Osteoblast (primary cell): ENCODE results near the gene CASP6. TPM values are rescaled to one million over a fixed set of nuclear protein-coding genes. Genes with fewer than 3 reads are reported as not detected.

Source experiments
- DNase-seq: peaks from one replicate; pipeline ENCODE4 v3.0.0; 2011; ENCODE audit warnings: low spot score, mixed read lengths; ENCODE audit not compliant: insufficient read length; ENCODE audit errors: missing footprints
- H2AFZ ChIP-seq: 2 replicates; pipeline ENCODE4 v1.6.0; 2011; ENCODE audit warnings: mild to moderate bottlenecking, low read length
- H3K27ac ChIP-seq: 2 replicates; pipeline ENCODE4 v1.5.1; 2011; ENCODE audit warnings: mild to moderate bottlenecking, low read depth, low read length, moderate library complexity
- H3K27me3 ChIP-seq: 2 replicates; pipeline ENCODE4 v1.6.0; 2012; ENCODE audit warnings: mild to moderate bottlenecking, control low read depth, inconsistent platforms, low read length, moderate library complexity; ENCODE audit not compliant: insufficient read depth
- H3K36me3 ChIP-seq: 2 replicates; pipeline ENCODE4 v1.5.1; 2011; ENCODE audit warnings: mild to moderate bottlenecking, low read length, control low read depth, moderate library complexity; ENCODE audit not compliant: insufficient read depth
- H3K4me1 ChIP-seq: 2 replicates; pipeline ENCODE4 v1.5.1; 2011; ENCODE audit warnings: mild to moderate bottlenecking, low read length, control low read depth, moderate library complexity; ENCODE audit not compliant: insufficient read depth
- H3K4me2 ChIP-seq: 2 replicates; pipeline ENCODE4 v1.6.0; 2011; ENCODE audit warnings: mild to moderate bottlenecking, low read length; ENCODE audit not compliant: insufficient read depth
- H3K4me3 ChIP-seq: fragments of 200-600 bp; sonication (generic); 3 replicates; pipeline ENCODE4 v1.5.1; 2012; ENCODE audit warnings: mild to moderate bottlenecking, low read length, inconsistent platforms; ENCODE audit not compliant: insufficient read depth
- H3K79me2 ChIP-seq: 2 replicates; pipeline ENCODE4 v1.6.0; 2012; ENCODE audit warnings: mild to moderate bottlenecking, low read length, control low read depth, inconsistent platforms; ENCODE audit not compliant: insufficient read depth
- H3K9me3 ChIP-seq: 2 replicates; pipeline ENCODE4 v1.5.1; 2011; ENCODE audit warnings: low read depth, low read length, control low read depth
- H4K20me1 ChIP-seq: 2 replicates; pipeline ENCODE4 v1.6.0; 2012; ENCODE audit warnings: mild to moderate bottlenecking, low read length, control low read depth; ENCODE audit not compliant: insufficient read depth
- total RNA-seq: library from RNA; depleted of rRNA; stranded (reverse); fragments of >200 nt; gene quantifications from 2 replicates; pipeline ENCODE4 v1.2.3, GENCODE V29; 2012
- TF ChIP-seq, protein P1 (sequence below): IDR thresholded peaks from 2 replicates; pipeline ENCODE4 v1.5.1; 2011; ENCODE audit warnings: mild to moderate bottlenecking, low read depth, low read length, moderate library complexity; ENCODE audit errors: extremely low read depth

The CASP6 gene
- total RNA-seq, 1 donor: 25.3 TPM

DNA sequence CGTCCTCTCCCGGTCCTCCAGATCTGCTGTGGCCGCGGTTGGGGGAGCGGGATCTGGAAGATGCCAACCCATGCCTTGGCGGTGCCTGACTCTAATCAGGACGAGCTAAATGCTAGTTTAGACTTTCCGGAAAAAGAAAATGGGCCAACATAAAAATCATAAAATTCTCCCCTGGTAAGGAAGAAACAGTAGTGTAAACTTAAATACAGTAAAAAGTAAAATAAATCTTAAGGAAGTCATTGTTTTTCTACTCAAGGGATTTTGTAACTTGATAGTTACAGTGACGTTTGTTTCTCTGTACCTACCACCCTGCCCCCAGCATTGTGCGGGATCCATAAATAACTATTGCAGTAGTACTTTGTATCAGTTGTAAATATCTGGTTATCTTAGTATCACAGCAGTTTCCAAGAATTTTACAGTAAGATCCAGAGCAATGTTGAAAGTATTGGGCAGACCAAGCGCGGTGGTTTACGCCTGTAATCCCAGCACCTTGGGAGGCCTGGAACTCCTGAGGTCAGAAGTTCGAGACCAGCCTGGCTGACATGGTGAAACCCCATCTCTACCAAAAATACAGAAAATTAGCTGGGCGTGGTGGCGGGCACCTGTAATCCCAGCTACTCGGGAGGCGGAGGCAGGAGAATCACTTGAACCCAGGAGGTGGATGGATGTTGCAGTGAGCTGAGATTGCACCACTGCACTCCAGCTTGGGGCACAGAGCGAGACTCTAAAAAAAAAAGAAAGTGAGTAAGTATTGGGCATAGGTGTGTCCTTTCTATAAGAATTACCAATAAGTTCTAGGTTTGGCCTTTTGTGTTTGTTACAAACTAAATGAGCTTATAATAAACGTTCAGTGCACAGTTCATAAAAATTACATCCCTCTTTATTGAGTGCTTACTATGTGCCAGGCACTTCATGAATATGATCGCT is 27.6 kb upstream of the CASP6 start:
- Histone ChIP-seq H3K27me3 (no peaks in the 10 kb centered on the region), H4K20me1 (peaks cover 9% of the 10 kb centered on the region), H3K27ac (peak overlapping the region; percentile 62), H3K4me2 (peak overlapping the region; percentile 92), H3K9me3 (no peaks in the 10 kb centered on the region), H3K4me3 (peak overlapping the region; percentile 78), H2AFZ (peak overlapping the region; percentile 91), H3K4me1 (peaks cover 16% of the 10 kb centered on the region), H3K36me3 (no peaks in the 10 kb centered on the region), H3K79me2 (peaks cover 10% of the 10 kb centered on the region)
- TF ChIP-seq, protein P1, sequence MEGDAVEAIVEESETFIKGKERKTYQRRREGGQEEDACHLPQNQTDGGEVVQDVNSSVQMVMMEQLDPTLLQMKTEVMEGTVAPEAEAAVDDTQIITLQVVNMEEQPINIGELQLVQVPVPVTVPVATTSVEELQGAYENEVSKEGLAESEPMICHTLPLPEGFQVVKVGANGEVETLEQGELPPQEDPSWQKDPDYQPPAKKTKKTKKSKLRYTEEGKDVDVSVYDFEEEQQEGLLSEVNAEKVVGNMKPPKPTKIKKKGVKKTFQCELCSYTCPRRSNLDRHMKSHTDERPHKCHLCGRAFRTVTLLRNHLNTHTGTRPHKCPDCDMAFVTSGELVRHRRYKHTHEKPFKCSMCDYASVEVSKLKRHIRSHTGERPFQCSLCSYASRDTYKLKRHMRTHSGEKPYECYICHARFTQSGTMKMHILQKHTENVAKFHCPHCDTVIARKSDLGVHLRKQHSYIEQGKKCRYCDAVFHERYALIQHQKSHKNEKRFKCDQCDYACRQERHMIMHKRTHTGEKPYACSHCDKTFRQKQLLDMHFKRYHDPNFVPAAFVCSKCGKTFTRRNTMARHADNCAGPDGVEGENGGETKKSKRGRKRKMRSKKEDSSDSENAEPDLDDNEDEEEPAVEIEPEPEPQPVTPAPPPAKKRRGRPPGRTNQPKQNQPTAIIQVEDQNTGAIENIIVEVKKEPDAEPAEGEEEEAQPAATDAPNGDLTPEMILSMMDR: no peak
- no peak for DNase-seq

DNA sequence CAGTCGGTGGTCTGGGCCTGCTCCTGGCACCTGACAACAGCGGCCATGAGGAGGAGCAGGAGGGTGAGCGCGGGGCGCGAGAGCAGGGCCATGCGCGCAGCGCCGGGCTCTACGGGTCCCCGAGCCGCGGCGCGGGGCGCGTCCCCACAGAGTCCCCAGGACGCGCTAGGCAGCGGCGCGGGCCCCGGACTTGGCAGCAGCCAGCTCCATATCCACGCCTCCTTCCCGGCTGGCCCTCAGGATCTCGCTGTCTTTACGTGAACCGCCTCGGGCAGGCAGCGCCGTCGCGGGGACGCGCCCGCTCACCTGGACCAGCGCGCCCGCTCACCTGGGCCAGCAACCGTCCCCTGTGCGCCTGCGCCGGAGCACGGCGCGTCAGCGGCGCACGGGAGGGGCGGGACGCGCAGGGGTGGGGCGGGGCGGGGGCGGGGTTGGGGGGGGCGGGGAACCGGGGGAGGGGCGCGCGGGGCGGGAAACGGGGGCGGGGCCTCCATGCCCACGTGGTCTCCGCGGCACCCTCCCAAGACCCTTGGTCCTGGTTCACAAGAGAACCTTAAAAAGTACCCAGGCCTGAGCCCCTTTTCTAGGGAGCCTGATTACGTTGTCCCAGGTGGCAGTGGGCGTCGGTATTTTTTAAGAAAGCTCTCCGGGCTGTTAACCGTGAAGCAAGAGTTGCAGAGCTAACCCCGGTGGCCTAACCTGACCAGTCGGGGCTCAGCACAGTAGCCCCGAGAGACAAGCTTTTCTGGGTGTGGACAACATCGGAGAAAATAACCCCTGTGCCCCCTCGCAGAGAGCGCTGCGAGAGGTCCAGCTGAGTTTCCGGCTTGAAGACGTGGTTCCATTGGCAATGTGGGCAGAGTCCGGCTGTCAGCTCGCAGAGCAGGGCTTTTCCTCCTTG is 26.7 kb upstream of the CASP6 start, which contains the start of gene PLA2G12A:
PLA2G12A (minus strand) TSS at position 353 of the 901 bp plus-strand sequence; CDS start at position 92, 261 bp downstream.
- peak; percentile 98 for DNase-seq

DNA sequence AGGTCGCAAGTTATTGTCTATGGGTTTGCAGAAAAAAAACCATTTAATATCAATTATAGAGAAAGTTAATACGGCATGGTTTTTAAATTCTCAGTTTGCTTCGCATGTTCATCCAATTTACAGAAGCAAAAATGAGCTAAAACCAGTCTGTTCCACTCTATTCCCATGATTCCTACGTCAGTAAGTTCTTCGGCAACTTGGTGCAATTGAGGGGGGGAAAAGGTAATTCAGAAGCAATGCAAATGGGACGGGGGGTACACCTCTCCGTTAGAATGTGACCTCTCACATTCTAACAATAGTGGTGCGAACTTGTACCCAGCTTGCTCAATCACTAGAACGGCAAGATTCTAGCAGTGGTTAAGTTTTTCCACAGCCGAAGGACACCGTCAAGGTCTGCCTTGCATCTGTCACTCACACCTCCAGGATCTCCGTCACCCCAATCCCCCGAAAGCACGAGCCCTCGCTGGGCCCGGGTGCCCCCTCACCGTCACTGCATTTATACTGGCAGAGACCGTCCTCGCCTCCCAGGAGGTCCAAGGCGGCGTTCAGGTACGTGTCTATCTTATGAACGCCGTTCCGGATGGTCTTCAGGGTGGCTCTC is 26.0 kb upstream of the CASP6 start:
- Histone ChIP-seq H3K79me2 (peaks cover 15% of the 10 kb centered on the region), H3K9me3 (no peaks in the 10 kb centered on the region), H3K4me2 (peak overlapping the region; percentile 98), H3K4me1 (peaks cover 16% of the 10 kb centered on the region), H2AFZ (peak overlapping the region; percentile 95), H3K36me3 (no peaks in the 10 kb centered on the region), H3K27ac (peak overlapping the region; percentile 67), H3K27me3 (no peaks in the 10 kb centered on the region), H3K4me3 (peak overlapping the region; percentile 78), H4K20me1 (peaks cover 9% of the 10 kb centered on the region)
- DNase-seq: peak; percentile 76
- TF ChIP-seq, protein P1: no peak

More for the DNA sequence above, 26.7 kb upstream of the CASP6 start, which contains the start of gene PLA2G12A:
- H4K20me1 ChIP-seq: peaks cover 9% of the 10 kb centered on the region
- peak within 1 kb of the TSS; percentile 98 for H3K4me2 ChIP-seq
- H2AFZ ChIP-seq: peak within 1 kb of the TSS; percentile 95
- peak within 1 kb of the TSS; percentile 78 for H3K4me3 ChIP-seq
- no peaks in the 10 kb centered on the region for H3K9me3 ChIP-seq
- TF ChIP-seq, protein P1: no peak
- no peaks in the 10 kb centered on the region for H3K36me3 ChIP-seq
- H3K27ac ChIP-seq: peak within 1 kb of the TSS; percentile 67
- H3K4me1 ChIP-seq: peaks cover 16% of the 10 kb centered on the region
- peaks cover 10% of the 10 kb centered on the region for H3K79me2 ChIP-seq
- H3K27me3 ChIP-seq: no peaks in the 10 kb centered on the region
